Measurements from ENCODE around the gene NRL. TPM values are rescaled to one million over a fixed set of nuclear protein-coding genes. Genes with fewer than 3 reads are reported as not detected.

The NRL gene
- total RNA-seq, 1 donor from 2014 or later = 2.3 TPM

DNA sequence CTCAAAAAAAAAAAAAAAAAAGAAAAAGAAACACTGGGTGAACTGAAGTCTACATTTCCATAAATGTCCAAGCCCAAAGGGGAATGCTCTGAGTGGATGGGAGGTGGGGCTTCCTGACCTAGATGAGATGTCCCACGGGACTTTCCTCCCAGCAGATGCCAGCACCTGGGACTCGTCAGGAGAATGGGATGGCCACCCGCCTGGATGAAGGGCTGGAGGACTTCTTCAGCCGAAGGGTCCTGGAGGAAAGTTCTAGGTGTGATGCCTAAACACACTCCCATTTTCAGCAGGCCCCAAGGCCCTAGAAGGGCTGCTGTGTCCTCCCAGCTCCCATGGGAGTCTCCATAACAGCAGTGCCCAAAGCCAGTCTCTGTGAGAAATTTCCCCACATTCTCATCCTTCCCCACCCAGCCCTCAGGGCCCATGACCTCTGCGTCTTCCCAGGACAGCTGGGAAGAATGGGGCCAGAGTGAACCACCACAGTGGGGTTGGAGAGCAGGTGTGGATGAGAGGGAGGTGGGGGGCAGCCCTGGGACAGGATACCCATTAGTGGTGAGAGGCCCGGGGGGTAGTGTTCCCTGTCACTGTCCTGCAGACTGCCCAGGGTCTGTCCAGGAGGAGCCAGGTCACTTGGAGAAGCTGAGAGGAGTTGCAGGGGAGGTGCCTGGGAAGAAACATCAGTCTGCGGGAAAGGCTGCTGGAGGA, 50.5 kb downstream of the NRL start:
- H3K4me3 Mint-ChIP-seq (ENCODE audit: low read depth) = no peak overlapping the region
- H3K27ac Mint-ChIP-seq = no peak overlapping the region
- no peak for DNase-seq (ENCODE audit: low spot score, unreplicated experiment)

DNA sequence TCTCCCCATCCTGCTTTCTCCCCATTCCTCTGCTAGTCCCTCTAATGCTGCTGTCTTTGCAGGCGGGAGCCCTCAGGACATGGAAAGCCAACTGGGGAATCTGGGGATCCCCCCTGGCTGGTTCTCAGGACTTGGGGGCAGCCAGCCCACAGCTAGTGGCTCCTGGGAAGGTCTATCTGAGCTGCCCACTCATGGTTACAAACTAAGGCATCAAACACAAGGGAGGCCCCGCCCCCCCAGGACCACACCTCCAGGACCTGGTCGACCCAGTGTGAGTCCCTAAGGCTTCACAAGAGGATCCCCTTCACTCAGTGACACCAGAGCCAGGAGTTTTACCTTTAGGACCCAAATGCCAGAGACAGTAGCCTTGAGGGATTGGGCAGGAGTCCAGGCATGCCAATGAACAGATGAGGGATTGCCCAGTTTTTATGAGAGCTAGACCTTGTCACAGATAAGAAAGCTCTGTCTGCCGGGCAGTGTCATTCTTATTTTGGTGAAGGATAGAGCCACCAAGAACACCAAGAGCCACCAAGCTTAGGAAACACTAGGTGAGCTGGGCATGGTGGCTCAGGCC, 51.4 kb downstream of the NRL start:
- TF ChIP-seq, protein P1, sequence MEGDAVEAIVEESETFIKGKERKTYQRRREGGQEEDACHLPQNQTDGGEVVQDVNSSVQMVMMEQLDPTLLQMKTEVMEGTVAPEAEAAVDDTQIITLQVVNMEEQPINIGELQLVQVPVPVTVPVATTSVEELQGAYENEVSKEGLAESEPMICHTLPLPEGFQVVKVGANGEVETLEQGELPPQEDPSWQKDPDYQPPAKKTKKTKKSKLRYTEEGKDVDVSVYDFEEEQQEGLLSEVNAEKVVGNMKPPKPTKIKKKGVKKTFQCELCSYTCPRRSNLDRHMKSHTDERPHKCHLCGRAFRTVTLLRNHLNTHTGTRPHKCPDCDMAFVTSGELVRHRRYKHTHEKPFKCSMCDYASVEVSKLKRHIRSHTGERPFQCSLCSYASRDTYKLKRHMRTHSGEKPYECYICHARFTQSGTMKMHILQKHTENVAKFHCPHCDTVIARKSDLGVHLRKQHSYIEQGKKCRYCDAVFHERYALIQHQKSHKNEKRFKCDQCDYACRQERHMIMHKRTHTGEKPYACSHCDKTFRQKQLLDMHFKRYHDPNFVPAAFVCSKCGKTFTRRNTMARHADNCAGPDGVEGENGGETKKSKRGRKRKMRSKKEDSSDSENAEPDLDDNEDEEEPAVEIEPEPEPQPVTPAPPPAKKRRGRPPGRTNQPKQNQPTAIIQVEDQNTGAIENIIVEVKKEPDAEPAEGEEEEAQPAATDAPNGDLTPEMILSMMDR (IDR thresholded peaks at IDR 0.05; ENCODE audit: unreplicated experiment) = no peak
- Mint-ChIP-seq H3K9me3 (ENCODE audit: low read depth) (no peaks in the 10 kb centered on the region), H3K27ac (no peak overlapping the region), H3K4me3 (ENCODE audit: low read depth) (no peak overlapping the region), H3K27me3 (no peaks in the 10 kb centered on the region), H3K36me3 (ENCODE audit: insufficient read depth) (no peaks in the 10 kb centered on the region), H3K4me1 (ENCODE audit: low read depth) (peaks cover 5% of the 10 kb centered on the region)
- no peak for DNase-seq (ENCODE audit: low spot score, unreplicated experiment)

More for the DNA sequence above, 50.5 kb downstream of the NRL start:
- Mint-ChIP-seq H3K36me3 (ENCODE audit: insufficient read depth) (no peaks in the 10 kb centered on the region), H3K27me3 (no peaks in the 10 kb centered on the region), H3K4me1 (ENCODE audit: low read depth) (peaks cover 5% of the 10 kb centered on the region), H3K9me3 (ENCODE audit: low read depth) (no peaks in the 10 kb centered on the region)
- TF ChIP-seq, protein P1 (IDR thresholded peaks at IDR 0.05; ENCODE audit: unreplicated experiment) = no peak

DNA sequence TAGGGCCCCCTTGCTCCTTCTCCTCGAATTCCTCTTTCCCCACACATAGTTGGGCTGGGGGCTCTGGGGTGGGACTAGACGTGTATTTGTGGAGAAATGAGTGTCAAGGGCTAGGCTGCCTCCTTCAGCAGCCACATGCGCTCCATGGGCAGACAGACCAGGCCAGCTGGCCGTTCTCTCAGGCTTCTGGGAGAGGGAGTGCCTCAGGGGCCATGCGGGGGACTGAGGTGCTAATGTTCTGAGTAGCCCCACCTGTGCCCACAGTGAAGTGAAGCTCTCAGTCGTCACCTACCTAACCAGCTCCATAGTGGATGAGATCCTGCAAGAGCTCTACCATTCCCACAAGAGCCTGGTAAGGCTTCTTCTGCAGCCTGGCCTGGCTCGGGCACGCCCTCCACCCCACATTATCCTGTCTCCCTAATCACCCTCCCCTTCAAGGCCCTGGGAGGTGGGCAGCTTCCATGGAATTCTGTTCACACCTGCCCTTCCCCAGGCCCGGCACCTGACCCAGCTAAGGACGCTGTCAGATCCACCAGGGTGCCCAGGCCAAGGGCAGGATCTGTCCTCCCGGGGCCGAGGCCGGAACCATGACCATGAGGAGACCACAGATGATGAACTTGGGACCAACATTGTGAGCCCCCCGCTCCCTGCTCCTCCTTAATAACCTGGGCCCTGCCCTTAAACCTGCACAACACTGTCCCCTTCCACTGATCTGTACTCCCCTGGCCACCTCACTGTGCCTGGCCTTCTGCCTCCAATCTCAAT, 52.4 kb downstream of the NRL start:
- Mint-ChIP-seq H3K36me3 (ENCODE audit: insufficient read depth) (no peaks in the 10 kb centered on the region), H3K4me1 (ENCODE audit: low read depth) (peaks cover 5% of the 10 kb centered on the region), H3K27ac (no peak overlapping the region), H3K27me3 (no peaks in the 10 kb centered on the region), H3K4me3 (ENCODE audit: low read depth) (no peak overlapping the region), H3K9me3 (ENCODE audit: low read depth) (no peaks in the 10 kb centered on the region)
- TF ChIP-seq, protein P1 (IDR thresholded peaks at IDR 0.05; ENCODE audit: unreplicated experiment) = no peak
- DNase-seq (ENCODE audit: low spot score, unreplicated experiment) = no peak

DNA sequence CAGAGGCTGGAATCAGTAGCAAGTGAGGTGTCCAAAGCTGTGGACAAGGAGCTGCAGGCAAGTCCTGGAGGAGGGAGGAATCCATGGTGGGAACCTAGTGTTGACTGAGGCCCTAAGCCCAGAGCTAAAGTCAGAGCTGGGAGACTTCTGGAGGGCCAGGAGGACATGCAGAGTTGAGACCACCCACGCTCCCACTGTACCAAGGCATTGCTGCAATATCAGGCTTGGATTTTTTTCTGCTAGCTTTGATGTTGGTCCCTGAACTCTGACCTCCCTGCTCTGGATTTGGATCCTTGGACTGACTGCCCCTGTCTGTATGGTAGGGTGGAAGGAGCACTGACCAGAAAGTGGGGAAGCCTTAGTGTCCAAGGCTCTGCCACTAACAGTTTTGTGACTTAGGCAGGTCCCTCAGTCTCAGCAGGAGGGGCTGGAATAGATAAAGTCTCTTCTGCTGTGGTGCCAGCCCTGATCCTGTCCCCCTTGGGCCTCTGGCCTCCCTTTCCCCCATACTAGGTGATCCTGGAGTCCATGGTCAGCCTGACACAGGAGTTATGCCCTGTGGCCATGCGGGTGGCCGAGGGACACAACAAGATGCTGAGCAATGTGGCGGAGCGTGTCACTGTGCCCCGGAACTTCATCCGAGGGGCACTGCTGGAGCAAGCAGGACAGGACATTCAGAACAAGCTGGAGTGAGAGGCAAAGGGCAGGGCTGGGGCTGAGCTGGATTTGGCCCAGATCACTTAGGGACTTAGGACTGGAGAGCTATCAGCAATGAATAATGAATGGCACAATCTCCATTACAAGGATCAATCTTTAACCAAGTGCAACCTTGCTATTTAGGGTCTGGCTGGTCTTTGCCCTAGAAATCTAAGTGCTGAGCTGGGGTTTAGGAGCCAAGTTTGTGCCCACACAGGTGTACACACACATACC, 53.5 kb downstream of the NRL start:
- TF ChIP-seq, protein P1 (IDR thresholded peaks at IDR 0.05; ENCODE audit: unreplicated experiment) = no peak
- H3K27me3 Mint-ChIP-seq = no peaks in the 10 kb centered on the region
- no peak for DNase-seq (ENCODE audit: low spot score, unreplicated experiment)
- H3K4me1 Mint-ChIP-seq (ENCODE audit: low read depth) = peaks cover 5% of the 10 kb centered on the region
- no peaks in the 10 kb centered on the region for H3K36me3 Mint-ChIP-seq (ENCODE audit: insufficient read depth)
- H3K27ac Mint-ChIP-seq = no peak overlapping the region
- no peak overlapping the region for H3K4me3 Mint-ChIP-seq (ENCODE audit: low read depth)
- H3K9me3 Mint-ChIP-seq (ENCODE audit: low read depth) = no peaks in the 10 kb centered on the region
